Purkinje cell (primary cell): ENCODE results near the gene MPC1L. TPM values are rescaled to one million over a fixed set of nuclear protein-coding genes. Genes with fewer than 3 reads are reported as not detected.

Source experiments
- polyA plus RNA-seq: library from polyadenylated mRNA; unstranded; fragments of >200 nt; fragmentation: Nextera tagmentation; gene quantifications from 2 replicates; pipeline ENCODE4 v1.2.1, GENCODE V29; 2014

The MPC1L gene
- not detected in 2 replicates for polyA plus RNA-seq

GRCh38 chrX:40623139-40623536 lies at the start of gene MPC1L:
TSS of gene MPC1L (plus strand) at chrX:40623428. CDS start at chrX:40623566, 138 bp downstream.

GRCh38 chrX:40580537-40581335 lies 42.5 kb upstream of the MPC1L start, which contains the start of gene ATP6AP2:
TSS of gene ATP6AP2 (plus strand) at chrX:40580970. CDS start at chrX:40581066, 96 bp downstream.

GRCh38 chrX:40647307-40648197 lies 24.3 kb downstream of the MPC1L start, which contains the start of gene CXorf38:
TSS of gene CXorf38 (minus strand) at chrX:40647561. CDS start at chrX:40647520, 41 bp downstream.

Other genes with a start within 250 kb of the MPC1L start
- 558 and 634 TPM in 2 replicates for gene ATP6AP2, start 42.5 kb upstream of the MPC1L start, polyA plus RNA-seq
- gene CXorf38, start 24.1 kb downstream of the MPC1L start, polyA plus RNA-seq: 0.86 and 0.90 TPM in 2 replicates
- gene MED14, start 112.1 kb downstream of the MPC1L start, polyA plus RNA-seq: 13.1 and 26.1 TPM in 2 replicates